GM23338 (cell line): Measurements from ENCODE around the gene TYMP. TPM values are rescaled to one million over a fixed set of nuclear protein-coding genes. Genes with fewer than 3 reads are reported as not detected.

Experiments
- ATAC-seq: fragments of 200-7000 bp; cut with Tn5 transposase; 3 replicates; pipeline ENCODE4 v1.9.1; 2020
- DNase-seq: peaks from one replicate; pipeline ENCODE4 v3.0.0-alpha.2; 2015; ENCODE audit warnings: low spot score
- H2AFZ ChIP-seq: fragments of 200-600 bp; sonication (generic); 2 replicates; pipeline ENCODE4 v1.8.0; 2016; ENCODE audit warnings: antibody characterized with exemption, mild to moderate bottlenecking, moderate library complexity
- H3F3A ChIP-seq: fragments of 200-600 bp; sonication (generic); replicated peaks from 2 replicates; pipeline ENCODE4 v1.8.0; 2017; ENCODE audit warnings: antibody characterized with exemption, mixed run types, low read depth
- H3K27ac ChIP-seq: fragments of 200-600 bp; sonication (generic); 2 replicates; pipeline ENCODE4 v1.6.1; 2016; ENCODE audit warnings: low read depth
- H3K27me3 ChIP-seq: fragments of 200-600 bp; sonication (generic); 2 replicates; pipeline ENCODE4 v1.8.0; 2016; ENCODE audit warnings: mild to moderate bottlenecking, mixed run types, moderate library complexity; ENCODE audit not compliant: insufficient read depth
- H3K36me3 ChIP-seq: fragments of 200-600 bp; sonication (generic); 2 replicates; pipeline ENCODE4 v1.8.0; 2016; ENCODE audit warnings: mild to moderate bottlenecking; ENCODE audit not compliant: insufficient read depth
- H3K4me1 ChIP-seq: fragments of 200-600 bp; sonication (generic); 2 replicates; pipeline ENCODE4 v1.8.0; 2016; ENCODE audit warnings: mild to moderate bottlenecking, moderate library complexity; ENCODE audit not compliant: insufficient read depth
- H3K4me2 ChIP-seq: fragments of 200-600 bp; sonication (generic); 2 replicates; pipeline ENCODE4 v1.7.1; 2017; ENCODE audit warnings: mixed run types
- H3K4me3 ChIP-seq: fragments of 200-600 bp; sonication (generic); 2 replicates; pipeline ENCODE4 v1.6.1; 2016; ENCODE audit warnings: mixed run types
- H3K79me2 ChIP-seq: fragments of 200-600 bp; sonication (generic); replicated peaks from 2 replicates; pipeline ENCODE4 v1.8.0; 2017; ENCODE audit warnings: mild to moderate bottlenecking; ENCODE audit not compliant: insufficient read depth
- H3K9me2 ChIP-seq: fragments of 200-600 bp; sonication (generic); 2 replicates; pipeline ENCODE4 v1.8.0; 2017; ENCODE audit not compliant: insufficient read depth
- H4K20me1 ChIP-seq: fragments of 200-600 bp; sonication (generic); replicated peaks from 2 replicates; pipeline ENCODE4 v1.8.0; 2017; ENCODE audit warnings: mild to moderate bottlenecking; ENCODE audit not compliant: insufficient read depth
- H3K27ac Mint-ChIP-seq: 2 replicates; pipeline ENCODE4 v1.8.0; 2020; ENCODE audit warnings: inconsistent platforms, mild to moderate bottlenecking, moderate library complexity, mixed read lengths
- H3K27me3 Mint-ChIP-seq: 3 replicates; pipeline ENCODE4 v1.8.0; 2022; ENCODE audit warnings: low read depth, mild to moderate bottlenecking, moderate library complexity, mixed read lengths, inconsistent platforms; ENCODE audit not compliant: insufficient read depth, poor library complexity
- H3K36me3 Mint-ChIP-seq: 3 replicates; pipeline ENCODE4 v1.8.0; 2021; ENCODE audit warnings: low read depth, mild to moderate bottlenecking, inconsistent platforms, moderate library complexity, mixed read lengths
- H3K4me1 Mint-ChIP-seq: 3 replicates; pipeline ENCODE4 v1.8.0; 2020; ENCODE audit warnings: mild to moderate bottlenecking, inconsistent platforms, mixed read lengths
- H3K4me3 Mint-ChIP-seq: 3 replicates; pipeline ENCODE4 v1.8.0; 2021; ENCODE audit warnings: moderate library complexity, mild to moderate bottlenecking, inconsistent platforms, mixed read lengths
- H3K9me3 Mint-ChIP-seq: 3 replicates; pipeline ENCODE4 v1.8.0; 2020; ENCODE audit warnings: moderate library complexity, mild to moderate bottlenecking, inconsistent platforms, mixed read lengths
- CREB1 ChIP-seq: fragments of 250-450 bp; sonication (Bioruptor Pico); IDR thresholded peaks from 2 replicates; pipeline ENCODE4 v1.5.0; 2020; ENCODE audit warnings: low read depth, mild to moderate bottlenecking, moderate library complexity
- EZH2 ChIP-seq: fragments of 200-600 bp; sonication (generic); IDR thresholded peaks from one replicate; pipeline ENCODE4 v1.8.0; 2017; ENCODE audit warnings: antibody characterized with exemption, mild to moderate bottlenecking, low read depth; ENCODE audit not compliant: unreplicated experiment
- EZH2phosphoT487 ChIP-seq: fragments of 200-600 bp; sonication (generic); IDR thresholded peaks from one replicate; pipeline ENCODE4 v1.8.1; 2018; ENCODE audit warnings: antibody characterized with exemption; ENCODE audit not compliant: unreplicated experiment
- JUNB ChIP-seq: IDR thresholded peaks from one replicate; pipeline ENCODE4 v1.6.1; 2016; ENCODE audit warnings: antibody characterized with exemption; ENCODE audit not compliant: unreplicated experiment
- NANOG ChIP-seq: IDR thresholded peaks from 2 replicates; pipeline ENCODE4 v1.6.1; 2016; ENCODE audit warnings: antibody characterized with exemption, borderline replicate concordance
- POLR2AphosphoS5 ChIP-seq: IDR thresholded peaks from 2 replicates; pipeline ENCODE4 v1.6.1; 2016; ENCODE audit warnings: antibody characterized with exemption, low read depth
- STAT1 ChIP-seq: IDR thresholded peaks from one replicate; pipeline ENCODE4 v1.6.1; 2016; ENCODE audit warnings: antibody characterized with exemption; ENCODE audit not compliant: unreplicated experiment
- ZNF114 ChIP-seq: fragments of 250-450 bp; sonication (Bioruptor Pico); IDR thresholded peaks from 2 replicates; pipeline ENCODE4 v1.5.0; 2020; ENCODE audit warnings: mild to moderate bottlenecking, moderate library complexity
- ZNF331 ChIP-seq: fragments of 250-450 bp; sonication (Bioruptor Pico); IDR thresholded peaks from 2 replicates; pipeline ENCODE4 v1.5.0; 2020; ENCODE audit warnings: low read depth, mild to moderate bottlenecking, moderate library complexity
- polyA plus RNA-seq: library from polyadenylated mRNA; unstranded; fragments of >200 nt; fragmentation: Nextera tagmentation; extraction: Ambion mirVana; gene quantifications from 2 replicates; pipeline ENCODE4 v1.2.1, GENCODE V29; 2016
- total RNA-seq: library from RNA; depleted of rRNA; stranded (reverse); fragments of >200 nt; shearing (Covaris generic); gene quantifications from 2 replicates; pipeline ENCODE4 v1.2.3, GENCODE V29; 2014
- TF ChIP-seq, protein P1 (sequence below), 2 experiments: fragments of 200-600 bp in 1 of 2; sonication (generic) in 1 of 2; conservative IDR thresholded peaks; 2 replicates each; pipeline versions ENCODE4 v1.5.1 to v1.6.1; 2016 to 2017; ENCODE audit warnings: antibody characterized with exemption in 2 of 2, low read depth in 2 of 2, mild to moderate bottlenecking in 2 of 2, moderate library complexity in 1 of 2
- TF ChIP-seq, protein P2 (sequence below): fragments of 250-450 bp; sonication (Bioruptor Pico); IDR thresholded peaks from 2 replicates; pipeline ENCODE4 v1.5.0; 2020; ENCODE audit warnings: mild to moderate bottlenecking, moderate library complexity
- TF ChIP-seq, protein P3 (sequence below): IDR thresholded peaks from one replicate; pipeline ENCODE4 v1.6.1; 2018; ENCODE audit warnings: antibody characterized with exemption; ENCODE audit not compliant: unreplicated experiment
- TF ChIP-seq, protein P4 (sequence below): IDR thresholded peaks from 2 replicates; pipeline ENCODE4 v1.6.1; 2016; ENCODE audit warnings: antibody characterized with exemption

TYMP gene
- total and polyA plus RNA-seq, 2 experiments from 2014 or later, result 0.28 to 1.8 TPM

DNA sequence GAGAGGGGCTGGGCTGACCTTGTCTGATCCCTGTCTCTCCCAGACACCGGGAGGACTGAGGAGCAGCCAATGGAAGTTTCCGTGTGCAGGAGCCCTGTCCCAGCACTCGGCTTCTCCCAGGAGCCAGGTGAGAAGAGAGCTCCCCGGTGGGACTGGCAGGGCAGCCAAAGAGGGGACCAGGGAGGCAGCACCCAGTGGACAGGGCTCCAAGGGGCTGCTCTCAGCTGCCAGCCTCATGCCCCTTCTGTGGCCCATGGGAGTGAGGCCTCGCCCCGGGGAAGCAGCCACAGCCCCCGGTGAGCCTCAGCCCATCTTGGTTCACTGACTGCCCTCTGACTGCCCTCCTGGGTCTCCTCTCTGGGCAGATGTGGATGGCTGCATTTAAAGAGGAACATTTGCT lies 11.2 kb downstream of the TYMP start:
- Histone ChIP-seq H3K9me2 (no peaks in the 10 kb centered on the region), H3K79me2 (peaks cover 19% of the 10 kb centered on the region), H3K36me3 (no peaks in the 10 kb centered on the region; the same call in 1 of the 2 replicates), H3K4me1 (no peaks in the 10 kb centered on the region), H3K4me3 (no peak overlapping the region), H2AFZ (no peak overlapping the region), H3K27ac (no peak overlapping the region), H3F3A (no peaks in the 10 kb centered on the region), H3K4me2 (no peak overlapping the region), H3K27me3 (no peaks in the 10 kb centered on the region), H4K20me1 (peaks cover 6% of the 10 kb centered on the region; the same call in 1 of the 2 replicates)
- Mint-ChIP-seq H3K4me1 (no peaks in the 10 kb centered on the region; the same call in 2 of the 3 replicates), H3K27me3 (peaks cover 6% of the 10 kb centered on the region), H3K36me3 (peaks cover 17% of the 10 kb centered on the region), H3K27ac (no peak overlapping the region), H3K4me3 (no peak overlapping the region), H3K9me3 (no peaks in the 10 kb centered on the region; the same call in 2 of the 3 replicates)
- TF ChIP-seq, protein P1, sequence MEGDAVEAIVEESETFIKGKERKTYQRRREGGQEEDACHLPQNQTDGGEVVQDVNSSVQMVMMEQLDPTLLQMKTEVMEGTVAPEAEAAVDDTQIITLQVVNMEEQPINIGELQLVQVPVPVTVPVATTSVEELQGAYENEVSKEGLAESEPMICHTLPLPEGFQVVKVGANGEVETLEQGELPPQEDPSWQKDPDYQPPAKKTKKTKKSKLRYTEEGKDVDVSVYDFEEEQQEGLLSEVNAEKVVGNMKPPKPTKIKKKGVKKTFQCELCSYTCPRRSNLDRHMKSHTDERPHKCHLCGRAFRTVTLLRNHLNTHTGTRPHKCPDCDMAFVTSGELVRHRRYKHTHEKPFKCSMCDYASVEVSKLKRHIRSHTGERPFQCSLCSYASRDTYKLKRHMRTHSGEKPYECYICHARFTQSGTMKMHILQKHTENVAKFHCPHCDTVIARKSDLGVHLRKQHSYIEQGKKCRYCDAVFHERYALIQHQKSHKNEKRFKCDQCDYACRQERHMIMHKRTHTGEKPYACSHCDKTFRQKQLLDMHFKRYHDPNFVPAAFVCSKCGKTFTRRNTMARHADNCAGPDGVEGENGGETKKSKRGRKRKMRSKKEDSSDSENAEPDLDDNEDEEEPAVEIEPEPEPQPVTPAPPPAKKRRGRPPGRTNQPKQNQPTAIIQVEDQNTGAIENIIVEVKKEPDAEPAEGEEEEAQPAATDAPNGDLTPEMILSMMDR (conservative IDR thresholded peaks at IDR 0.05; ENCODE audit: low read depth in 2 of 2), result no peak
- TF ChIP-seq NANOG, result no peak
- TF ChIP-seq, protein P2, sequence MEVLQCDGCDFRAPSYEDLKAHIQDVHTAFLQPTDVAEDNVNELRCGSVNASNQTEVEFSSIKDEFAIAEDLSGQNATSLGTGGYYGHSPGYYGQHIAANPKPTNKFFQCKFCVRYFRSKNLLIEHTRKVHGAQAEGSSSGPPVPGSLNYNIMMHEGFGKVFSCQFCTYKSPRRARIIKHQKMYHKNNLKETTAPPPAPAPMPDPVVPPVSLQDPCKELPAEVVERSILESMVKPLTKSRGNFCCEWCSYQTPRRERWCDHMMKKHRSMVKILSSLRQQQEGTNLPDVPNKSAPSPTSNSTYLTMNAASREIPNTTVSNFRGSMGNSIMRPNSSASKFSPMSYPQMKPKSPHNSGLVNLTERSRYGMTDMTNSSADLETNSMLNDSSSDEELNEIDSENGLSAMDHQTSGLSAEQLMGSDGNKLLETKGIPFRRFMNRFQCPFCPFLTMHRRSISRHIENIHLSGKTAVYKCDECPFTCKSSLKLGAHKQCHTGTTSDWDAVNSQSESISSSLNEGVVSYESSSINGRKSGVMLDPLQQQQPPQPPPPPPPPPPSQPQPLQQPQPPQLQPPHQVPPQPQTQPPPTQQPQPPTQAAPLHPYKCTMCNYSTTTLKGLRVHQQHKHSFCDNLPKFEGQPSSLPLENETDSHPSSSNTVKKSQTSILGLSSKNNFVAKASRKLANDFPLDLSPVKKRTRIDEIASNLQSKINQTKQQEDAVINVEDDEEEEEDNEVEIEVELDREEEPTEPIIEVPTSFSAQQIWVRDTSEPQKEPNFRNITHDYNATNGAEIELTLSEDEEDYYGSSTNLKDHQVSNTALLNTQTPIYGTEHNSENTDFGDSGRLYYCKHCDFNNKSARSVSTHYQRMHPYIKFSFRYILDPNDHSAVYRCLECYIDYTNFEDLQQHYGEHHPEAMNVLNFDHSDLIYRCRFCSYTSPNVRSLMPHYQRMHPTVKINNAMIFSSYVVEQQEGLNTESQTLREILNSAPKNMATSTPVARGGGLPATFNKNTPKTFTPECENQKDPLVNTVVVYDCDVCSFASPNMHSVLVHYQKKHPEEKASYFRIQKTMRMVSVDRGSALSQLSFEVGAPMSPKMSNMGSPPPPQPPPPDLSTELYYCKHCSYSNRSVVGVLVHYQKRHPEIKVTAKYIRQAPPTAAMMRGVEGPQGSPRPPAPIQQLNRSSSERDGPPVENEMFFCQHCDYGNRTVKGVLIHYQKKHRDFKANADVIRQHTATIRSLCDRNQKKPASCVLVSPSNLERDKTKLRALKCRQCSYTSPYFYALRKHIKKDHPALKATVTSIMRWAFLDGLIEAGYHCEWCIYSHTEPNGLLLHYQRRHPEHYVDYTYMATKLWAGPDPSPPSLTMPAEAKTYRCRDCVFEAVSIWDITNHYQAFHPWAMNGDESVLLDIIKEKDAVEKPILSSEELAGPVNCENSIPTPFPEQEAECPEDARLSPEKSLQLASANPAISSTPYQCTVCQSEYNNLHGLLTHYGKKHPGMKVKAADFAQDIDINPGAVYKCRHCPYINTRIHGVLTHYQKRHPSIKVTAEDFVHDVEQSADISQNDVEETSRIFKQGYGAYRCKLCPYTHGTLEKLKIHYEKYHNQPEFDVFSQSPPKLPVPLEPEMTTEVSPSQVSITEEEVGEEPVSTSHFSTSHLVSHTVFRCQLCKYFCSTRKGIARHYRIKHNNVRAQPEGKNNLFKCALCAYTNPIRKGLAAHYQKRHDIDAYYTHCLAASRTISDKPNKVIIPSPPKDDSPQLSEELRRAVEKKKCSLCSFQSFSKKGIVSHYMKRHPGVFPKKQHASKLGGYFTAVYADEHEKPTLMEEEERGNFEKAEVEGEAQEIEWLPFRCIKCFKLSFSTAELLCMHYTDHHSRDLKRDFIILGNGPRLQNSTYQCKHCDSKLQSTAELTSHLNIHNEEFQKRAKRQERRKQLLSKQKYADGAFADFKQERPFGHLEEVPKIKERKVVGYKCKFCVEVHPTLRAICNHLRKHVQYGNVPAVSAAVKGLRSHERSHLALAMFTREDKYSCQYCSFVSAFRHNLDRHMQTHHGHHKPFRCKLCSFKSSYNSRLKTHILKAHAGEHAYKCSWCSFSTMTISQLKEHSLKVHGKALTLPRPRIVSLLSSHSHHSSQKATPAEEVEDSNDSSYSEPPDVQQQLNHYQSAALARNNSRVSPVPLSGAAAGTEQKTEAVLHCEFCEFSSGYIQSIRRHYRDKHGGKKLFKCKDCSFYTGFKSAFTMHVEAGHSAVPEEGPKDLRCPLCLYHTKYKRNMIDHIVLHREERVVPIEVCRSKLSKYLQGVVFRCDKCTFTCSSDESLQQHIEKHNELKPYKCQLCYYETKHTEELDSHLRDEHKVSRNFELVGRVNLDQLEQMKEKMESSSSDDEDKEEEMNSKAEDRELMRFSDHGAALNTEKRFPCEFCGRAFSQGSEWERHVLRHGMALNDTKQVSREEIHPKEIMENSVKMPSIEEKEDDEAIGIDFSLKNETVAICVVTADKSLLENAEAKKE (CRISPR knock-in tag), result no peak
- TF ChIP-seq JUNB, result no peak
- TF ChIP-seq CREB1, result no peak
- TF ChIP-seq, protein P3, sequence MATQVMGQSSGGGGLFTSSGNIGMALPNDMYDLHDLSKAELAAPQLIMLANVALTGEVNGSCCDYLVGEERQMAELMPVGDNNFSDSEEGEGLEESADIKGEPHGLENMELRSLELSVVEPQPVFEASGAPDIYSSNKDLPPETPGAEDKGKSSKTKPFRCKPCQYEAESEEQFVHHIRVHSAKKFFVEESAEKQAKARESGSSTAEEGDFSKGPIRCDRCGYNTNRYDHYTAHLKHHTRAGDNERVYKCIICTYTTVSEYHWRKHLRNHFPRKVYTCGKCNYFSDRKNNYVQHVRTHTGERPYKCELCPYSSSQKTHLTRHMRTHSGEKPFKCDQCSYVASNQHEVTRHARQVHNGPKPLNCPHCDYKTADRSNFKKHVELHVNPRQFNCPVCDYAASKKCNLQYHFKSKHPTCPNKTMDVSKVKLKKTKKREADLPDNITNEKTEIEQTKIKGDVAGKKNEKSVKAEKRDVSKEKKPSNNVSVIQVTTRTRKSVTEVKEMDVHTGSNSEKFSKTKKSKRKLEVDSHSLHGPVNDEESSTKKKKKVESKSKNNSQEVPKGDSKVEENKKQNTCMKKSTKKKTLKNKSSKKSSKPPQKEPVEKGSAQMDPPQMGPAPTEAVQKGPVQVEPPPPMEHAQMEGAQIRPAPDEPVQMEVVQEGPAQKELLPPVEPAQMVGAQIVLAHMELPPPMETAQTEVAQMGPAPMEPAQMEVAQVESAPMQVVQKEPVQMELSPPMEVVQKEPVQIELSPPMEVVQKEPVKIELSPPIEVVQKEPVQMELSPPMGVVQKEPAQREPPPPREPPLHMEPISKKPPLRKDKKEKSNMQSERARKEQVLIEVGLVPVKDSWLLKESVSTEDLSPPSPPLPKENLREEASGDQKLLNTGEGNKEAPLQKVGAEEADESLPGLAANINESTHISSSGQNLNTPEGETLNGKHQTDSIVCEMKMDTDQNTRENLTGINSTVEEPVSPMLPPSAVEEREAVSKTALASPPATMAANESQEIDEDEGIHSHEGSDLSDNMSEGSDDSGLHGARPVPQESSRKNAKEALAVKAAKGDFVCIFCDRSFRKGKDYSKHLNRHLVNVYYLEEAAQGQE, result no peak
- TF ChIP-seq EZH2, result no peak
- TF ChIP-seq EZH2phosphoT487, result no peak
- no peak for TF ChIP-seq POLR2AphosphoS5
- TF ChIP-seq ZNF331 (CRISPR knock-in tag), result no peak
- TF ChIP-seq ZNF114 (CRISPR knock-in tag), result no peak
- TF ChIP-seq, protein P4, sequence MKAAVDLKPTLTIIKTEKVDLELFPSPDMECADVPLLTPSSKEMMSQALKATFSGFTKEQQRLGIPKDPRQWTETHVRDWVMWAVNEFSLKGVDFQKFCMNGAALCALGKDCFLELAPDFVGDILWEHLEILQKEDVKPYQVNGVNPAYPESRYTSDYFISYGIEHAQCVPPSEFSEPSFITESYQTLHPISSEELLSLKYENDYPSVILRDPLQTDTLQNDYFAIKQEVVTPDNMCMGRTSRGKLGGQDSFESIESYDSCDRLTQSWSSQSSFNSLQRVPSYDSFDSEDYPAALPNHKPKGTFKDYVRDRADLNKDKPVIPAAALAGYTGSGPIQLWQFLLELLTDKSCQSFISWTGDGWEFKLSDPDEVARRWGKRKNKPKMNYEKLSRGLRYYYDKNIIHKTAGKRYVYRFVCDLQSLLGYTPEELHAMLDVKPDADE, result no peak
- no peak for TF ChIP-seq STAT1
- ATAC-seq (no peak), DNase-seq (no peak)
